Nucleus accumbens (tissue), 56 donors: ENCODE measurements around the gene TPRG1L.

ENCODE experiments used
- DNase-seq, 56 donors: peaks; one replicate each; lab custom pipeline; 2025; lab: John Stamatoyannopoulos, UW

TPRG1L gene

GRCh38 chr1:3623441-3624199 is 1.2 kb upstream of the TPRG1L start:
- DNase-seq, result no peak

- DNase-seq, result peak in 3 of 56 donors; percentile 27 to 76 (median 66)
These were observed 514 bp downstream of the TPRG1L start for GRCh38 chr1:3625151-3625907.

GRCh38 chr1:3626025-3626424 is 1.2 kb downstream of the TPRG1L start:
- DNase-seq, result no peak

GRCh38 chr1:3627515-3628253 is 2.9 kb downstream of the TPRG1L start:
- no peak for DNase-seq

GRCh38 chr1:3628445-3628844 is 3.6 kb downstream of the TPRG1L start:
- DNase-seq, result no peak

- DNase-seq, result no peak
These were observed 4.8 kb downstream of the TPRG1L start for GRCh38 chr1:3629561-3630160.

GRCh38 chr1:3630161-3630611 is 5.4 kb downstream of the TPRG1L start:
- no peak for DNase-seq

- no peak for DNase-seq
These were observed 6.1 kb downstream of the TPRG1L start for GRCh38 chr1:3630914-3631313.

- DNase-seq, result no peak
These were observed 6.8 kb downstream of the TPRG1L start for GRCh38 chr1:3631320-3632260.

GRCh38 chr1:3632298-3632697 is 7.5 kb downstream of the TPRG1L start:
- no peak for DNase-seq

- no peak for DNase-seq
These were observed 8.0 kb downstream of the TPRG1L start for GRCh38 chr1:3632716-3633343.

- no peak for DNase-seq
These were observed 8.7 kb downstream of the TPRG1L start for GRCh38 chr1:3633344-3634058.

GRCh38 chr1:3634059-3634800 is 9.4 kb downstream of the TPRG1L start:
- no peak for DNase-seq

- no peak for DNase-seq
These were observed 11.3 kb downstream of the TPRG1L start for GRCh38 chr1:3636080-3636479.

- DNase-seq, result no peak
These were observed 11.7 kb downstream of the TPRG1L start for GRCh38 chr1:3636531-3636930.

GRCh38 chr1:3638027-3638426 is 13.2 kb downstream of the TPRG1L start:
- no peak for DNase-seq

- no peak for DNase-seq
These were observed 13.9 kb downstream of the TPRG1L start for GRCh38 chr1:3638676-3639075.

GRCh38 chr1:3639397-3639911 is 14.6 kb downstream of the TPRG1L start:
- DNase-seq, result no peak
